CD4-positive, alpha-beta T cell treated with Interleukin-17A for 4 hours (primary cell): Measurements from ENCODE around the gene PLXNA4.
"Not testable (repeated sequence)": the region's sequence is repeated elsewhere in the genome, so short reads cannot be mapped to it uniquely, and the experiment has no call there.

Experiments used
- DNase-seq: peaks from one replicate; pipeline ENCODE4 v3.0.0-alpha.2; 2020; ENCODE audit warnings: mixed read lengths

The PLXNA4 gene

DNA sequence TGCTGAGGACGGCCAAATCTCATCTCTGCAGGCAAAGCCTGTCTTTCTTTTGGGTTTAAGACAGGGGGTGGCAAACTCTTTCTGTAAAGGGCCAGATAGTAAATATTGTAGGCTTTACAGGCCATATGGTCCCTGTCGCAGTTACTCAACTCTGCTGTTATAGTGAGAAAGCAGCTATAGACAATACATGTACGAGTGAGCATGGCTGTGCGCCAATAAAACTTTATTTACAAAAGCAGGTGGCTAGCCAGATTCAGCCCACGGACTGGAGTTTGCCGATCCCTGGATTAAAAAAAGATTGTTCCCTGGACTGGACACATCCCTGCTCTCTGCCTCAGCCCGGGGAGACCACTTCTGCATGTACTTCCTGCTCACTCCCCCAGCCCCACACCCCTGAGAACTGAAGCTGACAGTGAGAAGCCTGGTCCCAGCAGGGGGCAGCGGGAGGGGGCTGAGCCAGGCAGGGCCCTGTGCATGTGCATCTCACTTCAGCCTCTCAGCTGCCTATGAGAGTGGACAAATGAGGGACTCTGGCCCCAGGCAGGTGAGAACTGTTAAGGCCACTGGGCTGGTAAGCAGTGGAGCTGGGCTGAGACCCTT, 392.4 kb downstream of the PLXNA4 start:
- no peak for DNase-seq

- no peak for DNase-seq
Observed at GRCh38 chr7:132182992-132183391, 393.3 kb downstream of the PLXNA4 start.

- DNase-seq, result no peak
Observed at GRCh38 chr7:132181946-132182685, 394.2 kb downstream of the PLXNA4 start.

GRCh38 chr7:132181371-132181770, 394.9 kb downstream of the PLXNA4 start:
- DNase-seq, result no peak

- DNase-seq, result no peak
Observed at GRCh38 chr7:132180481-132180880, 395.8 kb downstream of the PLXNA4 start.

- DNase-seq, result no peak
Observed at GRCh38 chr7:132179681-132180080, 396.6 kb downstream of the PLXNA4 start.

GRCh38 chr7:132179080-132179430, 397.2 kb downstream of the PLXNA4 start:
- no peak for DNase-seq

GRCh38 chr7:132178402-132179079, 397.7 kb downstream of the PLXNA4 start:
- DNase-seq, result not testable (repeated sequence)

GRCh38 chr7:132177708-132178401, 398.4 kb downstream of the PLXNA4 start:
- no peak for DNase-seq

GRCh38 chr7:132176719-132177118, 399.6 kb downstream of the PLXNA4 start:
- DNase-seq, result no peak

- DNase-seq, result no peak
Observed at GRCh38 chr7:132171130-132171576, 405.1 kb downstream of the PLXNA4 start.

GRCh38 chr7:132169730-132170129, 406.5 kb downstream of the PLXNA4 start:
- no peak for DNase-seq

- DNase-seq, result no peak
Observed at GRCh38 chr7:132168239-132168638, 408.0 kb downstream of the PLXNA4 start.

DNA sequence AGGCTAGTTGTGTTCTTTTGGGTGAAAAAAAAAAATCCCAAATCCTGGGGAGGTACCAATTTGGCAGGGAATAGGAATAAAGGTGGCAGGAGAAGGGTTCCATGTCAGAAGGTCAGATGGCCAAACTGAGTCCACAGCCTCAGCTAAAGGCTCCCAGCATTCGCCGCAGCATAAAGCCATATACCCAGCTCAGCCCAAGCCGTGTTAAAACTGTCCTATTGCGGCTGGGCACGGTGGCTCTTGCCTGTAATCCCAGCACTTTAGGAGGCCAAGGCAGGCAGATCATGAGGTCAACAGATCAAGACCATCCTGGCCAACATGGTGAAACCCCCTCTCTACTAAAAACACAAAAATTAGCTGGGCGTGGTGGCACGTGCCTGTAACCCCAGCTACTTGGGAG, 410.6 kb downstream of the PLXNA4 start:
- not testable (repeated sequence) for DNase-seq

- DNase-seq, result no peak
Observed at GRCh38 chr7:132164558-132165125, 411.6 kb downstream of the PLXNA4 start.

DNA sequence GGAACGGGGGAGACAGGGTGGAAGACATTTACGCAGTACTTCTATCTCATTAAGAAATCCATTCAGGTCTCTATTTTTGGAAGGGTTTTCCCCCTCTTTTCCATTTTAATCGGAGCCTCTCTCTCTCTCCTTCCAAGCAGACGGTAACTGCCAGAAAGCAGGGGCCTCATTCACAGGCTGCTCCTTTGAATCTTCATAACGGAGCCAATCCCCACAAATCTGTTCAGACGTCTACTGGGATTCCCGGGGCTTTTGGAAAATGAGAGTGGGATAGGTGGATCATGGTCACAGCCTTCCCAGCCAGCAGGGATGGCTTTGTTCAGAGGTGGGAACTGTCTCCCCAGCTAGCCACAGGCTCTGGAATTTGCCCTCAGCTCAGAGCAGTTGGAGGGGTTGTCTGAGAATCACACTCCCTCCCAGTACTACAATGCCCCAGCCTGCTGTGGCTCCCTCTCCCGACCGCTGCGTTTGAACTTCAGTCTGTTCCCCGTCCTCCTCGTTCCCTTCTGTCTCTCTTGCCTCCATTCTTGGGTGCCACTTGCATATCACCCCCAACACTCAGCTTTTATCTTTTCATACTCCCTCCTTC, 413.6 kb downstream of the PLXNA4 start:
- no peak for DNase-seq

DNA sequence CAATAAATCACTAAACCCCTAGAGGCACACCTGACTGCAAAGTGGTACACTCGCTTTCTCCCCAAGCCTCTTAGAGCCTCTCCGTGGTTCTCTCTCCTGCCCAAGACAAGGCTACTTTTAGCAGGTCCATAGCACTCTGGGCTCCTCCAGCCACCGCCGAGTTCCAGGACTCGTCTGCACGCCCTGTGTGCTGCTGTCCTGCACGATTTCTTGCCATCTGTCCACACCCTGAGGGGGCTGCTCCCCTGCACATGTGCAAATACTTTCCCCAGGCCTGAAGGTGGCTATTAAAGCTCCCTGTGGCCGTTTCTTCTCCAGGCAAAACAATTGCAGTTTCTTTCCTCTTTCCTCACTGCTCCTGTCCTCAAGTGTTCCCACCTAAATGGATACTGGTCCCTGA, 414.3 kb downstream of the PLXNA4 start:
- DNase-seq, result no peak

DNA sequence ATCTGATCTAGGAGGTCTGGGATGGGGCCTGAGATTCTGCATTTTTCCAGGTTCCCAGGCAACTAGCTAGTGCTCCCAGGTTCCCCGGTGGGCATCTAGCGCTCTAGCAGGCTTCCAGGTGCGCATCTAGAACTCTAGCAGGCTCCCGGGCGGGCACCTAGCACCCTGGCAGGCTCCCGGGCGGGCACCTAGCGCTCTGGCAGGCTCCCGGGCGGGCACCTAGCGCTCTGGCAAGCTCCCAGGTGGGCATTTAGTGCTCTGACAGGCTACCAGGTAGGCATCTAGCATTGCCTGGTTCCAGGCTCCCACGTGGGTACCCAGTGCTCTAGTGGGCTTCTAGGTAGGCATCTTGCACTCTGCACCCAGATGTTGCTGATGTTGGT, 414.7 kb downstream of the PLXNA4 start:
- no peak for DNase-seq

DNA sequence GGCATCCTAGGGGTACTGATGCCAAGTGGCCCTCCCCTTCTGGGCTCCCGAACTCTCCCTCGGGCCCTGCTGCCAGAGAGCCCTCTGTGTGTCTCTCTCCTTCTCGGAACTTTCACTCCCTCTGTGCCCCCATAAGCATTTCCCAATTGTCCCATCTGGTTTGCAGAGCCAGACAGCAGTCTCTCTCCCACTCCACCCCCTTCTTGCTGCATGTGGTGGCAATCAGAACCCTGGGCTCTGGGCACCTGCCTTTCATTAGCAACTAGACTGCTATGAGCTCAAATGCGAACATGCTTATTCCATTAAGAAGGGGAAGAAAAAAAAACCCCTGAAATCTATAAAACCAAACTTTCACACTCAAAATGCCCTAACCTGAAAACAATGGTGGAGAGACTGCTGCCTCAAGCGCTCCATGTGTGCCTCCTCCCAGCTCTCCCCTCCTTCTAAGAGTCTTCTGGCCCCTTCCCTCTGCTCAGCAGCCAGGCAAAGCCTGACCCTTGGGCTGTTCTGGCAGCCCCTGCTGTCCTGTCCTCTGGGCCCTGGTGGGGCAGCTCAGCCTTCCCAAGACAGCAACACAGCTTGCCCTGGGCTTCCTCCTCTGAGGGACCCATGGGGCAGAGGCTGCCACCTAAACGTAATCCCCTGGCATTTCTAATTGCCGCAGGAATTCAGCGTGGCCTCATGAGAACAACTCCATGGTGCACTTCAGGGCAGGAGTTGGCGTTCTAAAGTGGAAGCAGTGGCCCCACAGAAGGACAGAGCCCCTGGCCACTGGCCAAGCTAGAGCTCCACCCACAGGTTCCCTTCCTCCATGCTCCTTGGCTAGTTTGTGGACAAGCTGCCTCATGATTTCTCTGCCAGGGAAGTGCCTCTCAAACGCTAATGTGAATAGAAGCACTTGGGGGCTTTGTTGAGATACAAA, 415.4 kb downstream of the PLXNA4 start:
- no peak for DNase-seq

DNA sequence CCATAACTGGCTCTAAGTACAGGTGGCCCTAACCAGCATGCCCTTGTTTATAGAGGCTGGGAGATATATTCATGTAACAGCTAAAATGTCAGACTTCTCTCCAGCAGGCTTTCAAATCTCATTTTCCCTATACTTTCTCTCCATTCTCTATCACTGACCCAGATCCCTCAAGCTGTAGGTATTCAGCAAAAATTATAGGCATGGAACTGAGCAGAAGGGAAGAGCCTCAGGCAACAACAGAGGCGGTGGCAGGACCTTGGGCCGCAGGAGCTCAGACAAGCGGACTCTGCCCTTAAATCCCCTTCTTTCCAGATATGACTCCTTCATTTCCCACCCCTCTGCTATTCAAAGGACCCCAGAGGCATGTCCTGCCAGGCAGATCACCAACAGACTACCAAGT, 417.4 kb downstream of the PLXNA4 start:
- DNase-seq, result no peak

GRCh38 chr7:132158166-132158565, 418.1 kb downstream of the PLXNA4 start:
- no peak for DNase-seq

- no peak for DNase-seq
Observed at GRCh38 chr7:132155715-132156114, 420.6 kb downstream of the PLXNA4 start.
